ENCODE measurements around the gene ATG101. TPM values are rescaled to one million over a fixed set of nuclear protein-coding genes. Genes with fewer than 3 reads are reported as not detected.
A peak's percentile ranks its signal among the peaks of the same experiment; 100 is the strongest.

Gene ATG101
- total and polyA plus RNA-seq, 3 experiments from 2014 or later = 25.5 to 56.2 (median 49.7) TPM

DNA sequence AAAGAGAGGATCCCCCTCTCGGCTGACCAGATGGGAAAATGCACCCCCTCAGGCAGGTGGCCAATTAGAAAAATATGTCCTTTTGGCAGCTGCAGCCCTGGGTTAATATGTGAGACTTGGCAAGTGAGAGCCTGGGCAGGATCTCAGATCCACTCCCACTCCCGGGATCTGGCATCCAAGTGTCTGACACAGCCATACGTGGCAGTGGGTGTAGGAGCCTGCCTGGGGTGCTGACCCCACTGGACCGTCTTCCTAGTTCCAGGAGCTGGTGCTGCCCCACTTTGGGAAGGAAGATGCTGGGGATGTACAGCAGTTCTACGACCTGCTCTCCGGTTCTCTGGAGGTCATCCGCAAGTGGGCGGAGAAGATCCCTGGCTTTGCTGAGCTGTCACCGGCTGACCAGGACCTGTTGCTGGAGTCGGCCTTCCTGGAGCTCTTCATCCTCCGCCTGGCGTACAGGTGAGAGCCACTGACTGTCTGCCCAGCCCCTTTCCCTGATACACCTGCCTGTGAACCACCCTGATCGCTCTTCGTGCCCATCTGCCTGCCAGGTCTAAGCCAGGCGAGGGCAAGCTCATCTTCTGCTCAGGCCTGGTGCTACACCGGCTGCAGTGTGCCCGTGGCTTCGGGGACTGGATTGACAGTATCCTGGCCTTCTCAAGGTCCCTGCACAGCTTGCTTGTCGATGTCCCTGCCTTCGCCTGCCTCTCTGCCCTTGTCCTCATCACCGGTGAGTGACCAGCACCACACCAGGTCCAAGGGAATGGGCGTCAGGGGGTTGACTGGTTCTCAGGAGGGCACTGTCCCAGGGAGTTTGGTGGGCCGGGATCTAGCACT, 12.8 kb upstream of the ATG101 start:
- no peaks in the 10 kb centered on the region for H3K9me3 Mint-ChIP-seq
- H3K27me3 Mint-ChIP-seq = peaks cover 0 to 3% of the 10 kb centered on the region in 2 donors
- H3K4me3 Mint-ChIP-seq = no peak overlapping the region
- H3K4me1 Mint-ChIP-seq = peaks cover 8 to 12% (median 8%) of the 10 kb centered on the region in 3 donors
- peaks cover 0 to 1% (median 0%) of the 10 kb centered on the region in 3 donors for H3K36me3 Mint-ChIP-seq
- POLR2A ChIA-PET = no interaction called here
- Histone ChIP-seq H3K27me3 (ENCODE audit: insufficient read depth, low read length, poor library complexity, severe bottlenecking) (no peaks in the 10 kb centered on the region), H3K9me3 (ENCODE audit: low read length) (no peaks in the 10 kb centered on the region), H3K4me3 (ENCODE audit: low read length) (no peak overlapping the region), H3K4me1 (ENCODE audit: insufficient read depth, low read length) (peaks cover 9% of the 10 kb centered on the region), H3K36me3 (ENCODE audit: insufficient read depth, low read length) (no peaks in the 10 kb centered on the region), H3K27ac (ENCODE audit: low read depth, low read length) (no peak overlapping the region)
- H3K27ac Mint-ChIP-seq = no peak overlapping the region
- CTCF ChIA-PET = interaction anchor here (0.8 to 1.8 kb wide), 6 partner anchors 25 to 37 kb away, joined by 3 to 5 read pairs (median 4); no protein-coding TSS in a partner anchor
- DNase-seq = no peak

DNA sequence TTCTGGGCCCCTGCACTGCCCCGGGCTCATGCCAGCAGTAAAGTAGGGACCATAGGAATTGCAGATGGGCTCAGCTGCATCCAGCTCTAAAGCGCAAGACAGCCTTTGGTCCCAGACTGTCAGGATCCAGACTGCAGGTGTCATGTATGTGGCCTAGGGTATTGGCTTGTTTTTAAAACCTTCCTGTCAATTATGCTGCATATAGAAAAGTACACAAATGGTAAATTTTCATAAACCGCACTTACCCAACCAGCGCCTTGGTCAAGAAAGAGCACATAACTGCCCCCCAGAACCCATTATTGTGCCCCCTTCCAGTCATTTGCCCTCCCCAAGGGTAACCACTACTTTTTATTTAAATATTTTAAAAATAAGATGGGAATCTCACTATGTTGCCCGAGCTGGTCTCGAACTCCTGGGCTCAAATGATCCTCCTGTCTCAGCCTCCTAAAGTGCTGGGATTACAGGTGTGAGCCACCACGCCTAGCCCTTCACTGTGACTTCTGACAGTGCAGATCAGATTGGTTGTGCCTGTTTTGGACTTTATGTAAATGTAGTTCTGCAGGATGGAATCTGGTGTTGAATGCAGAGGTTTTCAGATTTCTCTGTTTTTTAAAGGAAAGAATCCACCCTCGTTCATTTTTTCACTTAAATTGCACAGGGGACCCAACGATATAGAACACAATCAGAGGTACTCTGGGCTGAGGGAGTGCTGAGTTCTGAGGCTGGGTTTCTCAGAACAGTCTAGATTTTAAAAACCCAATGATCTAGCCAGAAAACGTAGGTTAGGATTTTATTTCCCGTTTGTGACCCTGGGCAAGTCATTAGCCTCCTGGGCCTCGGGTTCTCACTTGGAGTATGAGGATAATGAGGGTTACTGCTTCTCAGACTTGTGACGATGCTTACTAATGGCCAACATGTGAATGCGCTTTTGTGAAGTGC, 11.9 kb upstream of the ATG101 start:
- no peaks in the 10 kb centered on the region for H3K27me3 ChIP-seq (ENCODE audit: insufficient read depth, low read length, poor library complexity, severe bottlenecking)
- POLR2A ChIA-PET = no interaction called here
- no peak overlapping the region for H3K4me3 ChIP-seq (ENCODE audit: low read length)
- peaks cover 0 to 1% (median 0%) of the 10 kb centered on the region in 3 donors for H3K36me3 Mint-ChIP-seq
- no peak overlapping the region for H3K4me3 Mint-ChIP-seq
- no peaks in the 10 kb centered on the region for H3K4me1 ChIP-seq (ENCODE audit: insufficient read depth, low read length)
- peaks cover 0 to 2% of the 10 kb centered on the region in 2 donors for H3K27me3 Mint-ChIP-seq
- H3K36me3 ChIP-seq (ENCODE audit: insufficient read depth, low read length) = no peaks in the 10 kb centered on the region
- DNase-seq = no peak
- H3K27ac Mint-ChIP-seq = peak overlapping the region in 1 of 8 donors; percentile 14
- no peaks in the 10 kb centered on the region for H3K9me3 ChIP-seq (ENCODE audit: low read length)
- peaks cover 0 to 3% (median 1%) of the 10 kb centered on the region in 3 donors for H3K4me1 Mint-ChIP-seq
- no peak overlapping the region for H3K27ac ChIP-seq (ENCODE audit: low read depth, low read length)
- H3K9me3 Mint-ChIP-seq = no peaks in the 10 kb centered on the region
- CTCF ChIA-PET = interaction anchor here (0.8 to 1.8 kb wide), 5 partner anchors 26 to 38 kb away, joined by 3 to 5 read pairs (median 3); no protein-coding TSS in a partner anchor

DNA sequence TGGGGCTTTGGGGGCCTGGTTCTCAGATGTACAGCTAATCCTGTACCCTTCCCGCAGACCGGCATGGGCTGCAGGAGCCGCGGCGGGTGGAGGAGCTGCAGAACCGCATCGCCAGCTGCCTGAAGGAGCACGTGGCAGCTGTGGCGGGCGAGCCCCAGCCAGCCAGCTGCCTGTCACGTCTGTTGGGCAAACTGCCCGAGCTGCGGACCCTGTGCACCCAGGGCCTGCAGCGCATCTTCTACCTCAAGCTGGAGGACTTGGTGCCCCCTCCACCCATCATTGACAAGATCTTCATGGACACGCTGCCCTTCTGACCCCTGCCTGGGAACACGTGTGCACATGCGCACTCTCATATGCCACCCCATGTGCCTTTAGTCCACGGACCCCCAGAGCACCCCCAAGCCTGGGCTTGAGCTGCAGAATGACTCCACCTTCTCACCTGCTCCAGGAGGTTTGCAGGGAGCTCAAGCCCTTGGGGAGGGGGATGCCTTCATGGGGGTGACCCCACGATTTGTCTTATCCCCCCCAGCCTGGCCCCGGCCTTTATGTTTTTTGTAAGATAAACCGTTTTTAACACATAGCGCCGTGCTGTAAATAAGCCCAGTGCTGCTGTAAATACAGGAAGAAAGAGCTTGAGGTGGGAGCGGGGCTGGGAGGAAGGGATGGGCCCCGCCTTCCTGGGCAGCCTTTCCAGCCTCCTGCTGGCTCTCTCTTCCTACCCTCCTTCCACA, 11.0 kb upstream of the ATG101 start:
- no peaks in the 10 kb centered on the region for H3K9me3 Mint-ChIP-seq
- Histone ChIP-seq H3K4me1 (ENCODE audit: insufficient read depth, low read length) (no peaks in the 10 kb centered on the region), H3K36me3 (ENCODE audit: insufficient read depth, low read length) (no peaks in the 10 kb centered on the region), H3K9me3 (ENCODE audit: low read length) (no peaks in the 10 kb centered on the region), H3K27ac (ENCODE audit: low read depth, low read length) (no peak overlapping the region), H3K4me3 (ENCODE audit: low read length) (no peak overlapping the region), H3K27me3 (ENCODE audit: insufficient read depth, low read length, poor library complexity, severe bottlenecking) (no peaks in the 10 kb centered on the region)
- H3K27me3 Mint-ChIP-seq = peaks cover 3 to 4% of the 10 kb centered on the region in 2 donors
- no peaks in the 10 kb centered on the region for H3K4me1 Mint-ChIP-seq
- H3K36me3 Mint-ChIP-seq = peaks cover 0 to 1% (median 0%) of the 10 kb centered on the region in 3 donors
- CTCF ChIA-PET = interaction anchor here (1.3 to 1.9 kb wide), 2 partner anchors 11 to 33 kb away, joined by 4 to 11 read pairs; partner anchors contain the start of gene ATG101
- no peak overlapping the region for H3K27ac Mint-ChIP-seq
- POLR2A ChIA-PET = no interaction called here
- no peak overlapping the region for H3K4me3 Mint-ChIP-seq
- DNase-seq = no peak

DNA sequence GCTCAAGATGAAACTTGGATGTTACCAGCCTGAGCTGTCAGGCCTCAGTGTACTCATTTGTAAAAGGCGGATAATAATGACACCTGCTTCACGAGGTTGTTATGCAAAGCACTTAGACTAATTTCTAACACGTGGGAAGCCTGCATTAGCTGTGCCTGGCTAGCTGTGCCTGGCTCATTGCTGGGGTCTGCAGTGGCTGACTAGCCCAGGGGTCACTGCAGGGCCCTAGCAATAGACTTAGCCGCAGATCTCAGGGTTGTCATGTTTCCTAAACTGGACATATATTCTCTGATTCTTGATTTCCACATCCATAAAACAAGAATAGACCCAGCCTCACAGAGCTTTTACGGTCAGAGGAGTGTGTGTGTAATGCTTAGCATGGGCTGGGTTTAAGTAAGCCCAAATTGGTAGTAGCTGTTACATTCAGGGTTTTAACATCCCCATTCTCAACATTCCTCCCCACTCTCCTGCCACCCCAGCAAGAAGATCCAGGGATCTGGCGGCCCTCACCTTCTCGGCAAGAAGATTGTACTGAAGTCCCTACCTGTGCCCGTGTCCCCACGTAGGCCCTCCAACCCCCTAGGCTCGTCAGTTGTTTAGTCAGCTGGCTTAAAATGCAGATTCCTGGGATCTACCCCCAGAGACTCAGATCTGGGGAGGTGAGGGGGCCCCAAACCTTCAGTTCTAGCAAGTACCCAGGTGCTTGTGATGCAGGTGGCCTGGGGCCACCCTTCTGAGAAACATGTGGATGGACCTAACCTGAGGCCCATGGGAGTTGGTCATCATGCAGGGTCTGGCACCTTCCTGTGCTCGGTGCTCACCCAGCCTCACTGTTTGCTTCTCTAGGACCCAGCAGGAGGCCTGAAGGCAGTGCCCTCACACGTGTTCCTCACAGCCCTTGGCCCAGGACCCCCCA, 9.9 kb upstream of the ATG101 start:
- H3K4me1 Mint-ChIP-seq = no peaks in the 10 kb centered on the region
- Histone ChIP-seq H3K27me3 (ENCODE audit: insufficient read depth, low read length, poor library complexity, severe bottlenecking) (no peaks in the 10 kb centered on the region), H3K4me1 (ENCODE audit: insufficient read depth, low read length) (no peaks in the 10 kb centered on the region), H3K4me3 (ENCODE audit: low read length) (no peak overlapping the region), H3K9me3 (ENCODE audit: low read length) (no peaks in the 10 kb centered on the region), H3K36me3 (ENCODE audit: insufficient read depth, low read length) (no peaks in the 10 kb centered on the region), H3K27ac (ENCODE audit: low read depth, low read length) (no peak overlapping the region)
- H3K27ac Mint-ChIP-seq = no peak overlapping the region
- H3K9me3 Mint-ChIP-seq = no peaks in the 10 kb centered on the region
- CTCF ChIA-PET = interaction anchor here (0.9 to 1.9 kb wide), 3 partner anchors 10 to 37 kb away, joined by 4 to 11 read pairs (median 4); partner anchors contain the start of gene ATG101
- POLR2A ChIA-PET = no interaction called here
- H3K36me3 Mint-ChIP-seq = peaks cover 0 to 1% (median 0%) of the 10 kb centered on the region in 3 donors
- H3K4me3 Mint-ChIP-seq = no peak overlapping the region
- DNase-seq = no peak
- peaks cover 7 to 8% of the 10 kb centered on the region in 2 donors for H3K27me3 Mint-ChIP-seq

DNA sequence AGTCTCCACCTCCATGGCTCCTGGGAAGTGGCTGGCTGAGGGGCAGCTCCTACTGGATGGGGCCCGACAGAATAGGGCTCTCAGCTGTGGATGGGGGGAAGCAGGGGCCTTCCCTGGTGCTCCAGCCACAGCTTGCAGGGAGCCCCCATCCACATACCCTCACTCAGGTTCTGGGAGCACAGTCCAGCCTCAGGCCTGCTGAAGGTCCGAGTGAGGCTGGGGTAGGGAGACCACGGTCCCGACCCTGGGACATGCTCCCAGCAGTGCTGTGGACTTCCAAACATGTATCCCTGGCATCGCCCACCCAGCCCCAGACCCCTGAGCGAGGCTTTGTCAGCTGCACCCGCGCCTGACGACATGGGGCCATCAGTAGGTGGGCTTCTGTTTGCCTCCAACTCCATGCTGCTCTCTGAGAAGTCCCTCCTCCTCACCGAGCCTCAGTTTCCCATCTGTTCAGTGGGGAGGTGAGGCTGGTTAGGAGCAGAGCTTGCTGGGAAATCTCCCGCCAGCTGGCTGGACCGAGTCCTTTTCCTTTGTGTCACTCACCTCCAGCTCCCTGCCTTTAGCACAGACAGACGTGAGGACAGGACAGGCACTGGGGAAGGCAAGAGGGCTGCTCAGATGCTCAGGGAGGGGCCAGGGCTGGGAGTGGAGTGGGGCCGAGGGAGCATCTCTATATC, 9.1 kb upstream of the ATG101 start:
- H3K4me1 ChIP-seq (ENCODE audit: insufficient read depth, low read length) = no peaks in the 10 kb centered on the region
- DNase-seq = no peak
- no peaks in the 10 kb centered on the region for H3K36me3 ChIP-seq (ENCODE audit: insufficient read depth, low read length)
- no peaks in the 10 kb centered on the region for H3K9me3 ChIP-seq (ENCODE audit: low read length)
- H3K4me3 ChIP-seq (ENCODE audit: low read length) = no peak overlapping the region
- Mint-ChIP-seq H3K27ac (peak overlapping the region in 1 of 8 donors; percentile 36), H3K36me3 (peaks cover 0 to 1% (median 0%) of the 10 kb centered on the region in 3 donors), H3K27me3 (peaks cover 7 to 15% of the 10 kb centered on the region in 2 donors), H3K4me3 (no peak overlapping the region), H3K9me3 (no peaks in the 10 kb centered on the region), H3K4me1 (no peaks in the 10 kb centered on the region)
- ChIA-PET POLR2A (no interaction called here), CTCF (interaction anchor here (0.9 to 3.1 kb wide), 3 partner anchors 11 to 37 kb away, joined by 4 to 14 read pairs (median 4); no protein-coding TSS in a partner anchor)
- no peaks in the 10 kb centered on the region for H3K27me3 ChIP-seq (ENCODE audit: insufficient read depth, low read length, poor library complexity, severe bottlenecking)
- no peak overlapping the region for H3K27ac ChIP-seq (ENCODE audit: low read depth, low read length)

DNA sequence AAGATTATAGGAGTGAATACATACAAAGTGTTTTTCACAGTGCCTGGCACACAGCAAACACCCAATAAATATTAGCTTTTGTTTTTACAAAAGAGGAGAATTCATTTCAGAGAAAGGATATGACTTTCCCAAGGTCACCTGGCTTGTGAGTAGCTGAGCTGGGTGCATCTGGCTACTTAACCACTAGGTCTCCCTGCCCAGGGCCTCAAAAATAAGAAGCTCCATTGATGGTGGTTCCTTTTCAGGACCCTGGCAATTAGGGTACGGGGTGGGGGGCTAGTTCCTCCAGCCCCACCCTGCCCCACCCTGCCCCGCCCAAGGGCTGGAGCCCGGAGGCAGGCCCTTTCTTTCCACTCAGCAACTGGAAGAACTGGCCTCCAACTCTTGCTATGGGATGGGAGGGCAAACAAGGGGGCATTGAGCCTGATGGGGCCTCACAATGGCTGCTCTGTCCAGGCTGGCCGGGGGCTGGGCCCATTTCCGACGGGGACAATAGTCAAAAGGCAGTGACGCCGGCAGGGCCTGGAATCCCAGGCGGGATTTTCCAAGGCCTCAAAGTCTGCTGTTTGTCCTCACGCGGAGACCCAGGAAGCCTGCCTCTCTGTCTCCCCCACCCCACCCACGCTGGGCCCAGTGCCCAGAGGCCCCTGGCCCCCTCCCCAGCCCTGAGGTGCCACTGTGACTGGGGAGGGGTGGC, 8.2 kb upstream of the ATG101 start:
- no peaks in the 10 kb centered on the region for H3K9me3 Mint-ChIP-seq
- POLR2A ChIA-PET = no interaction called here
- H3K36me3 ChIP-seq (ENCODE audit: insufficient read depth, low read length) = no peaks in the 10 kb centered on the region

More for the DNA sequence above, 8.2 kb upstream of the ATG101 start:
- H3K9me3 ChIP-seq (ENCODE audit: low read length) = no peaks in the 10 kb centered on the region
- peak overlapping the region in 1 of 8 donors; percentile 36 for H3K27ac Mint-ChIP-seq
- H3K4me1 Mint-ChIP-seq = no peaks in the 10 kb centered on the region
- peaks cover 7 to 17% of the 10 kb centered on the region in 2 donors for H3K27me3 Mint-ChIP-seq
- no peaks in the 10 kb centered on the region for H3K4me1 ChIP-seq (ENCODE audit: insufficient read depth, low read length)
- no peak overlapping the region for H3K4me3 ChIP-seq (ENCODE audit: low read length)
- no peak for DNase-seq
- no peak overlapping the region for H3K4me3 Mint-ChIP-seq
- no peaks in the 10 kb centered on the region for H3K27me3 ChIP-seq (ENCODE audit: insufficient read depth, low read length, poor library complexity, severe bottlenecking)
- H3K36me3 Mint-ChIP-seq = peaks cover 0 to 1% (median 0%) of the 10 kb centered on the region in 3 donors
- H3K27ac ChIP-seq (ENCODE audit: low read depth, low read length) = no peak overlapping the region
- CTCF ChIA-PET = interaction anchor here (1.2 to 3.1 kb wide), 3 partner anchors 10 to 36 kb away, joined by 4 to 14 read pairs (median 4); no protein-coding TSS in a partner anchor
